ENCODE data around the gene NGB. TPM values are rescaled to one million over a fixed set of nuclear protein-coding genes. Genes with fewer than 3 reads are reported as not detected.
A peak's percentile ranks its signal among the peaks of the same experiment; 100 is the strongest.
"Not testable (repeated sequence)": the region's sequence is repeated elsewhere in the genome, so short reads cannot be mapped to it uniquely, and the experiment has no call there.

Gene NGB, protein sequence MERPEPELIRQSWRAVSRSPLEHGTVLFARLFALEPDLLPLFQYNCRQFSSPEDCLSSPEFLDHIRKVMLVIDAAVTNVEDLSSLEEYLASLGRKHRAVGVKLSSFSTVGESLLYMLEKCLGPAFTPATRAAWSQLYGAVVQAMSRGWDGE
- total RNA-seq (not detected in 2 replicates), polyA plus RNA-seq (not detected in 2 replicates)

DNA sequence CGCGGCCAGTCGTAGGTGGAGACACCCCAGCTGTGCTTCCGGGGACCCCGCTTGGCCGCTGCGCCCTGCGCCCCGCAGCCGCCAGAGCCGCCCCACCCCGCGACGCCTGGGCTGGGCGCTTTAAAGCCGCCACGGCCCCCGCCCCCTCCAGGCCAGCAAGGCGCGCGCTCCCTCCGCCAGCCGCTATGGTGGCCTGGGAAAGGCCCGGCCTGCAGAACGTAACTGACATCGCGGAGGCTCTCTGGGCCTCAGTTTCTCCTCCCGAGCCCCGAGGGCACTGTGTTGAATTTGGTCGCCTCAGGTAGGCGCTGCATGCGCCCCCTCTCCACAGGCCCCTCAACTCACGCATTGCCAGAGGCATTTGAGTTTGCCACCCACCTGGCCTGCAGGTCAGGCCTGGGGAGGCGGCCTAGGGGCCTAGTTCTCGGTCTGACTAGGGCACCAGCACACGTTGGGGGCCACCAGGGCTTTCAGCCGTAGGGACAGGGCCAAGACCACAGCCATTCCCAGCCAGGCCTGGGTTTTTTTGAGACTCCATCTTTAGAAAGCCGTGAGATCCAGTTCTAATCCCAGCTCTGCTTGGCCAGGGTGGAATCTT is at the start of gene NGB:
Gene NGB (minus strand): TSS at position 94 of the 598 bp plus-strand sequence. CDS start 269 bp downstream, outside the sequence.
- no peak within 1 kb of the TSS for H2AFZ ChIP-seq
- WGBS (ENCODE audit: low lambda C conversion rate, missing lambda C conversion rate) = 26% methylated on average over 23 of the region's 38 CpGs
- peak within 1 kb of the TSS; percentile 80 for H3K4me2 ChIP-seq
- H4K20me1 ChIP-seq (ENCODE audit: insufficient read depth, poor library complexity, severe bottlenecking) = no peaks in the 10 kb centered on the region
- H3K9me3 ChIP-seq (ENCODE audit: low read depth) = no peaks in the 10 kb centered on the region
- no peak for TF ChIP-seq EZH2 (IDR thresholded peaks at IDR 0.05; ENCODE audit: borderline replicate concordance)
- no peak within 1 kb of the TSS for H3K27ac ChIP-seq
- no peaks in the 10 kb centered on the region for H3K36me3 ChIP-seq (replicated peaks; ENCODE audit: insufficient read depth, low read depth)
- no peaks in the 10 kb centered on the region for H3K79me2 ChIP-seq
- peaks cover 4% of the 10 kb centered on the region for H3K4me1 ChIP-seq (ENCODE audit: insufficient read depth)
- peaks cover 52% of the 10 kb centered on the region for H3K27me3 ChIP-seq
- DNase-seq (ENCODE audit: low spot score) = no peak
- H3K9me2 ChIP-seq (replicated peaks; ENCODE audit: insufficient read depth) = no peaks in the 10 kb centered on the region
- H3K4me3 ChIP-seq = no peak within 1 kb of the TSS

DNA sequence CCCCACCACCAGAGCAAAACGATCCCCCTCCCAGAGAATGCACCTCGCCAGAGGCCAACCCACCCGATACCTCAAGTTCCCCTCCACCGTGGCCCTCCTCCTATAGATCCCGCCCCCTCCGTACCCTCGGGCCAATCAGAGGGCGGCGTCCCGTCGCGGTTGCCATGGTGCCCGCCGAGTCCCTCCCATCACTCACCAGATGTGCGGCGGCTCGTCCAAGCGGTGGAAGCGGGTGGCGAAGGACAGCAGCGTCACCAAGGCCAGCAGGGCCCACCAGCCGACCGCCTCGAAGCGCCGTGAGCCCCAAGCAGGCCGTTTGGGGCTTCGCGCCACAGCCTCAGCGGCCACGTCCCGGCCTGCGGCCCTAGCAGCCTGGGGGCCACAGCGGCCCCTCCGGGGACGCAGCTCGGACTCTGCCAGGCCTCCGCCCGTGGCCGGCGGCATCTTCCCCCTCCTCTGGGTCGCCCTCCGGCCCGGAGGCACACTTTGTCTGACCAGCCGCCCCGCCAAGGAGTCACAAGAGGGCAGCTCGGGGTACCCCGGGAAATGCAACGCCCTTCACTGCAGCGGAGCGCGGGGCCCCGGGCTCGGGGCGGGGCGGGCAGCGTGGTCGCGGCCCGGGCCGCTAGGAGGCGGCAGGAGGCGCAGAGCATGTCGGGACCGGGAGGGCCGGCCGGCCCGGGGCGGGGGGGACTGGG is 49.4 kb upstream of the NGB start, which contains the start of gene POMT2:
Gene POMT2 (minus strand): TSS at position 646 of the 698 bp plus-strand sequence. CDS start 202 bp downstream, at position 444.
- DNase-seq (ENCODE audit: low spot score) = peak; percentile 96
- 1% methylated on average over 46 of the region's 69 CpGs for WGBS (ENCODE audit: low lambda C conversion rate, missing lambda C conversion rate)
- Histone ChIP-seq H3K4me1 (ENCODE audit: insufficient read depth) (peaks cover 22% of the 10 kb centered on the region), H3K9me2 (replicated peaks; ENCODE audit: insufficient read depth) (no peaks in the 10 kb centered on the region), H4K20me1 (ENCODE audit: insufficient read depth, poor library complexity, severe bottlenecking) (no peaks in the 10 kb centered on the region), H2AFZ (peak within 1 kb of the TSS; percentile 92), H3K9me3 (ENCODE audit: low read depth) (no peaks in the 10 kb centered on the region), H3K79me2 (peaks cover 47% of the 10 kb centered on the region), H3K4me2 (peak within 1 kb of the TSS; percentile 84), H3K27ac (peak within 1 kb of the TSS; percentile 97), H3K36me3 (replicated peaks; ENCODE audit: insufficient read depth, low read depth) (no peaks in the 10 kb centered on the region), H3K27me3 (no peaks in the 10 kb centered on the region), H3K4me3 (peak within 1 kb of the TSS; percentile 80)
- TF ChIP-seq, protein P1, sequence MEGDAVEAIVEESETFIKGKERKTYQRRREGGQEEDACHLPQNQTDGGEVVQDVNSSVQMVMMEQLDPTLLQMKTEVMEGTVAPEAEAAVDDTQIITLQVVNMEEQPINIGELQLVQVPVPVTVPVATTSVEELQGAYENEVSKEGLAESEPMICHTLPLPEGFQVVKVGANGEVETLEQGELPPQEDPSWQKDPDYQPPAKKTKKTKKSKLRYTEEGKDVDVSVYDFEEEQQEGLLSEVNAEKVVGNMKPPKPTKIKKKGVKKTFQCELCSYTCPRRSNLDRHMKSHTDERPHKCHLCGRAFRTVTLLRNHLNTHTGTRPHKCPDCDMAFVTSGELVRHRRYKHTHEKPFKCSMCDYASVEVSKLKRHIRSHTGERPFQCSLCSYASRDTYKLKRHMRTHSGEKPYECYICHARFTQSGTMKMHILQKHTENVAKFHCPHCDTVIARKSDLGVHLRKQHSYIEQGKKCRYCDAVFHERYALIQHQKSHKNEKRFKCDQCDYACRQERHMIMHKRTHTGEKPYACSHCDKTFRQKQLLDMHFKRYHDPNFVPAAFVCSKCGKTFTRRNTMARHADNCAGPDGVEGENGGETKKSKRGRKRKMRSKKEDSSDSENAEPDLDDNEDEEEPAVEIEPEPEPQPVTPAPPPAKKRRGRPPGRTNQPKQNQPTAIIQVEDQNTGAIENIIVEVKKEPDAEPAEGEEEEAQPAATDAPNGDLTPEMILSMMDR (IDR thresholded peaks at IDR 0.05; ENCODE audit: poor library complexity) = peak; percentile 37
- no peak for TF ChIP-seq EZH2 (IDR thresholded peaks at IDR 0.05; ENCODE audit: borderline replicate concordance)
- TF ChIP-seq EZH2phosphoT487 (IDR thresholded peaks at IDR 0.05; ENCODE audit: low read depth, severe bottlenecking, unreplicated experiment) = no peak

DNA sequence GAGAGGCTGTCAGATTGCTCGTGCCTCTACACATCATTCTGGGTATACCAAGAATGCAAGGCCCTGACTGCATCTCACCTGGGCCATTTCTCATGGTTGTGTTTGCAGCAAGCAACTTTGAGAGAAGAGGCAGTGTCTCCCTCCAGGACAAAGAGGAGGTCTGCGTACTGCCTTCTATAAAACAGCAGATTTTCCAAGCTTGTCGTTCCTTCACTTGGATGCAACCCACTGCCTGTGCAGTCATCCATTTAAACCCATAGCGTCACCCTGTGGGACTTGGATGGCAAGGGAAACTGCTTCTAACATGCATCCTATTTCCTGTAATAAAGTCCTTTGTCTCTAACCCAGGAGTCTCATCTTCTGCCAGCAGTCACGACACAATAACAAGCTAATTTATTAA is 48.4 kb upstream of the NGB start:
- Histone ChIP-seq H3K4me2 (peak overlapping the region; percentile 84), H3K9me3 (ENCODE audit: low read depth) (no peaks in the 10 kb centered on the region), H3K4me1 (ENCODE audit: insufficient read depth) (peaks cover 32% of the 10 kb centered on the region), H3K27me3 (no peaks in the 10 kb centered on the region), H3K36me3 (replicated peaks; ENCODE audit: insufficient read depth, low read depth) (no peaks in the 10 kb centered on the region), H3K9me2 (replicated peaks; ENCODE audit: insufficient read depth) (no peaks in the 10 kb centered on the region), H2AFZ (no peak overlapping the region), H3K4me3 (peak overlapping the region; percentile 80), H3K79me2 (peaks cover 47% of the 10 kb centered on the region), H3K27ac (peak overlapping the region; percentile 39), H4K20me1 (ENCODE audit: insufficient read depth, poor library complexity, severe bottlenecking) (no peaks in the 10 kb centered on the region)
- 60% methylated on average over 5 of the region's 5 CpGs for WGBS (ENCODE audit: low lambda C conversion rate, missing lambda C conversion rate)
- DNase-seq (ENCODE audit: low spot score) = no peak
- TF ChIP-seq EZH2 (IDR thresholded peaks at IDR 0.05; ENCODE audit: borderline replicate concordance) = no peak
- no peak for TF ChIP-seq EZH2phosphoT487 (IDR thresholded peaks at IDR 0.05; ENCODE audit: low read depth, severe bottlenecking, unreplicated experiment)
- TF ChIP-seq, protein P1 (IDR thresholded peaks at IDR 0.05; ENCODE audit: poor library complexity) = no peak

DNA sequence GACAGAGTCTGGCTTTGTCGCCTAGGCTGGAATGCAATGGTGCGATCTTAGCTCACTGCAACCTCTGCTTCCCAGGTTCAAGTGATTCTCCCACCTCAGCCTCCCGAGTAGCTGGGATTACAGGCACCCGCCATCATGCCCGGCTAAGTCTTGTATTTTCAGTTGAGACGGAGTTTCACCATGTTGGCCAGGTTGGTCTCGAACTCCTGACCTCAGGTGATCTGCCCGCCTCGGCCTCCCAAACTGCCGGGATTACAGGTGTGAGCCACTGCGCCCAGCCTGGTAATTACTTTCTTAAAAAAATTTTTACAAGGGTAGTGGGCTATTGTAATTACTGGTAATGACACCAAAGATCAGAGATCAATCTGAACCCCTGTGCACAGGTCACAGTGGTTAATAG is 47.8 kb upstream of the NGB start:
- H3K27ac ChIP-seq; H4K20me1 ChIP-seq (ENCODE audit: insufficient read depth, poor library complexity, severe bottlenecking); H3K36me3 ChIP-seq (replicated peaks; ENCODE audit: insufficient read depth, low read depth); DNase-seq (ENCODE audit: low spot score); H3K27me3 ChIP-seq; H3K4me3 ChIP-seq; H3K9me3 ChIP-seq (ENCODE audit: low read depth); H3K9me2 ChIP-seq (replicated peaks; ENCODE audit: insufficient read depth); H2AFZ ChIP-seq: not testable (repeated sequence)
- Histone ChIP-seq H3K4me2 (peak overlapping the region; percentile 84), H3K4me1 (ENCODE audit: insufficient read depth) (peaks cover 36% of the 10 kb centered on the region), H3K79me2 (peaks cover 47% of the 10 kb centered on the region)
- WGBS (ENCODE audit: low lambda C conversion rate, missing lambda C conversion rate) = 95% methylated on average over 11 of the region's 11 CpGs
